CD14-positive monocyte (primary cell): ENCODE measurements around the gene ECPAS. TPM values are rescaled to one million over a fixed set of nuclear protein-coding genes. Genes with fewer than 3 reads are reported as not detected.

ENCODE experiments used
- DNase-seq, 3 donors: peaks; one replicate each; pipeline ENCODE4 v3.0.0-alpha.2; 2011 to 2022
- H2AFZ ChIP-seq: 2 replicates; pipeline ENCODE4 v1.6.0; 2012; ENCODE audit warnings: mild to moderate bottlenecking, low read depth, low read length, inconsistent platforms; ENCODE audit not compliant: insufficient read depth, poor library complexity, severe bottlenecking
- H3K27ac ChIP-seq, 2 donors: 1 replicate in 1 of 2; 2 replicates in 1 of 2; pipeline ENCODE4 v1.5.1; 2012 to 2013; ENCODE audit warnings: low read length in 2 of 2, control low read depth in 1 of 2, inconsistent platforms in 1 of 2, low read depth in 1 of 2, mild to moderate bottlenecking in 1 of 2
- H3K27me3 ChIP-seq, 2 donors: one replicate each; pipeline versions ENCODE4 v1.6.0 to v1.6.1; 2011 to 2013; ENCODE audit warnings: low read length in 2 of 2; ENCODE audit not compliant: control insufficient read depth in 2 of 2, insufficient read depth in 2 of 2
- H3K36me3 ChIP-seq, 2 donors: replicated peaks in 1 of 2; 1 replicate in 1 of 2; 2 replicates in 1 of 2; pipeline versions ENCODE4 v1.5.1 to v1.6.1; 2012 to 2013; ENCODE audit warnings: low read length in 2 of 2, control low read depth in 1 of 2, inconsistent platforms in 1 of 2, mild to moderate bottlenecking in 1 of 2; ENCODE audit not compliant: insufficient read depth in 2 of 2, control insufficient read depth in 1 of 2
- H3K4me1 ChIP-seq, 2 donors: 1 replicate in 1 of 2; 2 replicates in 1 of 2; pipeline versions ENCODE4 v1.5.1 to v1.6.1; 2012 to 2013; ENCODE audit warnings: low read length in 2 of 2, control low read depth in 1 of 2, inconsistent platforms in 1 of 2, mild to moderate bottlenecking in 1 of 2, moderate library complexity in 1 of 2; ENCODE audit not compliant: insufficient read depth in 2 of 2, control insufficient read depth in 1 of 2
- H3K4me2 ChIP-seq: replicated peaks from 2 replicates; pipeline ENCODE3; 2012; ENCODE audit warnings: low read length, moderate library complexity, mild to moderate bottlenecking; ENCODE audit not compliant: poor library complexity, severe bottlenecking; ENCODE audit errors: extremely low read depth
- H3K4me3 ChIP-seq, 3 experiments: fragments of 200-600 bp in 1 of 3; sonication (generic) in 1 of 3; replicated peaks in 1 of 3; 1 replicate in 2 of 3; 2 replicates in 1 of 3; pipeline ENCODE4 v1.5.1; 2011 to 2013; ENCODE audit warnings: low read length in 3 of 3, mild to moderate bottlenecking in 3 of 3, control low read depth in 2 of 3, low read depth in 2 of 3, inconsistent platforms in 1 of 3, moderate library complexity in 1 of 3
- H3K79me2 ChIP-seq: 2 replicates; pipeline ENCODE4 v1.6.0; 2012; ENCODE audit warnings: mild to moderate bottlenecking, control low read depth, inconsistent platforms, low read length, moderate library complexity; ENCODE audit not compliant: insufficient read depth
- H3K9ac ChIP-seq: 2 replicates; pipeline ENCODE4 v1.6.0; 2017; ENCODE audit warnings: low read length, mild to moderate bottlenecking; ENCODE audit not compliant: insufficient read depth, poor library complexity, severe bottlenecking
- H3K9me3 ChIP-seq, 2 donors: replicated peaks in 1 of 2; 1 replicate in 1 of 2; 2 replicates in 1 of 2; pipeline versions ENCODE4 v1.5.1 to v1.6.1; 2012 to 2013; ENCODE audit warnings: low read length in 2 of 2, control low read depth in 1 of 2; ENCODE audit not compliant: control insufficient read depth in 1 of 2, insufficient read depth in 1 of 2
- H4K20me1 ChIP-seq: 2 replicates; pipeline ENCODE4 v1.6.0; 2012; ENCODE audit warnings: mild to moderate bottlenecking, low read length, control low read depth, moderate library complexity; ENCODE audit not compliant: insufficient read depth
- H3K27ac Mint-ChIP-seq, 7 donors: one replicate each; pipeline ENCODE4 v1.8.0; 2020; ENCODE audit warnings: mild to moderate bottlenecking in 7 of 7, mixed read lengths in 7 of 7, moderate library complexity in 6 of 7, inconsistent platforms in 2 of 7
- H3K27me3 Mint-ChIP-seq, 3 donors: one replicate each; pipeline ENCODE4 v1.8.0; 2021 to 2022; ENCODE audit warnings: low read depth in 3 of 3, mild to moderate bottlenecking in 3 of 3, mixed read lengths in 3 of 3, moderate library complexity in 3 of 3, inconsistent platforms in 1 of 3
- H3K36me3 Mint-ChIP-seq, 2 donors: one replicate each; pipeline ENCODE4 v1.8.0; 2020; ENCODE audit warnings: mixed read lengths in 2 of 2, inconsistent platforms in 1 of 2, mild to moderate bottlenecking in 1 of 2
- H3K4me1 Mint-ChIP-seq: one replicate; pipeline ENCODE4 v1.8.0; 2020; ENCODE audit warnings: mild to moderate bottlenecking, mixed read lengths
- H3K4me3 Mint-ChIP-seq, 2 donors: one replicate each; pipeline ENCODE4 v1.8.0; 2020; ENCODE audit warnings: mild to moderate bottlenecking in 2 of 2, mixed read lengths in 2 of 2, moderate library complexity in 1 of 2
- H3K9me3 Mint-ChIP-seq, 7 donors: one replicate each; pipeline ENCODE4 v1.8.0; 2020 to 2022; ENCODE audit warnings: mixed read lengths in 7 of 7, mild to moderate bottlenecking in 6 of 7, moderate library complexity in 6 of 7, inconsistent platforms in 2 of 7
- WGBS: methylation state at CpG from one replicate; pipeline ENCODE4 v1.1.5; 2013; ENCODE audit warnings: missing lambda C conversion rate; ENCODE audit not compliant: insufficient coverage; 5-methylcytosine and 5-hydroxymethylcytosine counted together
- intact Hi-C, 2 donors: fragments of 100-400 bp; cut with micrococcal nuclease; formaldehyde crosslinking; loops; one replicate each; pipeline versions ENCODE4 v1.15.0 to v1.15.1; 2023
- polyA minus RNA-seq: library from RNA; depleted of rRNA, polyadenylated mRNA; stranded (reverse); fragments of >200 nt; gene quantifications from 2 replicates; pipeline ENCODE4 v1.2.3, GENCODE V29; 2012
- polyA plus RNA-seq, 3 donors: library from polyadenylated mRNA; depleted of rRNA in 1 of 3; unstranded in 2 of 3; stranded (reverse) in 1 of 3; fragments of 300-500 nt in 2 of 3; fragments of >200 nt in 1 of 3; fragmentation: Illumina TruSeq in 2 of 3; gene quantifications; 1 replicate in 2 of 3; 2 replicates in 1 of 3; pipeline ENCODE4 v1.2.3, GENCODE V29; 2012 to 2021
- total RNA-seq, 12 experiments: library from RNA in 1 of 12; stranded (reverse) in 1 of 12; fragments of 120-200 nt in 1 of 12; gene quantifications; one replicate each; pipeline ENCODE4 v1.2.4 and lab custom pipeline; 2013 to 2026; ENCODE audit warnings: mixed read lengths in 6 of 12, inconsistent platforms in 1 of 12
- TF ChIP-seq, protein P1 (sequence below): fragments of 200-600 bp; IDR thresholded peaks from one replicate; pipeline ENCODE4 v1.8.0; 2022; ENCODE audit warnings: antibody characterized with exemption, mild to moderate bottlenecking

Gene ECPAS, protein sequence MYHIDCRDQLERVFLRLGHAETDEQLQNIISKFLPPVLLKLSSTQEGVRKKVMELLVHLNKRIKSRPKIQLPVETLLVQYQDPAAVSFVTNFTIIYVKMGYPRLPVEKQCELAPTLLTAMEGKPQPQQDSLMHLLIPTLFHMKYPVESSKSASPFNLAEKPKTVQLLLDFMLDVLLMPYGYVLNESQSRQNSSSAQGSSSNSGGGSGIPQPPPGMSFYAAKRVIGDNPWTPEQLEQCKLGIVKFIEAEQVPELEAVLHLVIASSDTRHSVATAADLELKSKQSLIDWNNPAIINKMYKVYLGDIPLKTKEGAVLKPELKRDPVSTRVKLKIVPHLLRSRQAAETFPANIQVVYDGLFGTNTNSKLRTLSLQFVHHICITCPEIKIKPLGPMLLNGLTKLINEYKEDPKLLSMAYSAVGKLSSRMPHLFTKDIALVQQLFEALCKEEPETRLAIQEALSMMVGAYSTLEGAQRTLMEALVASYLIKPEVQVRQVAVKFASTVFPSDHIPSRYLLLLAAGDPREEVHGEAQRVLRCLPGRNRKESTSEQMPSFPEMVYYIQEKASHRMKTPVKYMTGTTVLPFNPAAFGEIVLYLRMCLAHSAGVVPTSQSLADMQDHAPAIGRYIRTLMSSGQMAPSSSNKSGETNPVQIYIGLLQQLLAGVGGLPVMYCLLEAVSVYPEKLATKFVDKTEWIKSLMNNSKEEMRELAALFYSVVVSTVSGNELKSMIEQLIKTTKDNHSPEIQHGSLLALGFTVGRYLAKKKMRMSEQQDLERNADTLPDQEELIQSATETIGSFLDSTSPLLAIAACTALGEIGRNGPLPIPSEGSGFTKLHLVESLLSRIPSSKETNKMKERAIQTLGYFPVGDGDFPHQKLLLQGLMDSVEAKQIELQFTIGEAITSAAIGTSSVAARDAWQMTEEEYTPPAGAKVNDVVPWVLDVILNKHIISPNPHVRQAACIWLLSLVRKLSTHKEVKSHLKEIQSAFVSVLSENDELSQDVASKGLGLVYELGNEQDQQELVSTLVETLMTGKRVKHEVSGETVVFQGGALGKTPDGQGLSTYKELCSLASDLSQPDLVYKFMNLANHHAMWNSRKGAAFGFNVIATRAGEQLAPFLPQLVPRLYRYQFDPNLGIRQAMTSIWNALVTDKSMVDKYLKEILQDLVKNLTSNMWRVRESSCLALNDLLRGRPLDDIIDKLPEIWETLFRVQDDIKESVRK (N-terminal part only)
- total RNA-seq (2013), result 42.6 TPM
- 10 to 100 TPM in 2 of 3 donors, 1 to 10 TPM in 1; 7.4 to 27.6 (median 15.9) TPM for polyA plus RNA-seq
- polyA minus RNA-seq, result 41.6 and 47.3 TPM in 2 replicates
- 160 to 287 (median 197) reads per million in 11 experiments for total RNA-seq (lab: John Stamatoyannopoulos, UW)

DNA sequence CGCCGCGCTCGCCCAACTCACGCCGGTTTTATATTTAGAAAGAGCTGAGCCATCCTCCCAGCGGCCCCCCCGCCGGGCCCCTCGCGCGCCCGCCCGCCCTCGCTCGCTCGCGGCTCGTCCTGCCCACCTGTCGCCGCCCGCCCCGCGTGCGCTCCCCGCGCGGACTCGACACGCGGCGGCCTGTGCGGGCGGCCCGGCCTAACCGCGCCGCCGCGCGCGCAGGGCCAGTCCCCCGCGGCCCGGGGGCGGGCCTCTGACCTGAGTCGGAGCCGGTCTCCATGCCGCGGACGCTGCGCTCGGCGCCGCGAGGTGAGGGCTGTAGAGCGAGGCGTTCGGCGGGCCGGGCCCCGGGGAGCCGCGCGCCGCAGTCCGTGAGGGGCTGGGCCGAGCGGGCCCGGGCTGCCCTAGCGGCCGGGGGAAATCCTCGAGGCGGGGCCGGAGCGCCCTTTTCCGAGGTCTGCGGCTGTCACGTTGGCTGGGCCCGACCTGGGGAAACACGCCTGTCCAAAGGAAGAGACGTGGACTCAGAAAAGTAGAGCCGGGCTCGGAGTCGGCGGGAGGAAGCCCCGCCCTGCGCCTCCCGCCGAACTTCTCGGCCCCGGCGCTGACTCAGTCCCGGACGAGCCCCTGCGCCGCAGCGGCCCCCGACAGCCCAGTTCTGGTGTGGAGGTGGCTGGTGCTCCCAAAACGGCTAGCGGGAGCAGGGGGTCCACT, at the start of gene ECPAS:
ECPAS (minus strand) TSS at position 526 of the 714 bp plus-strand sequence. CDS start 11,465 bp downstream, outside the sequence.
- Histone ChIP-seq H3K4me3 (peak within 1 kb of the TSS; percentile 86 to 92 (median 90)), H3K4me1 (peaks cover 22 to 26% of the 10 kb centered on the region in 2 donors), H3K36me3 (no peaks in the 10 kb centered on the region), H4K20me1 (peaks cover 36% of the 10 kb centered on the region), H3K4me2 (peak within 1 kb of the TSS; percentile 90), H2AFZ (peak within 1 kb of the TSS; percentile 83), H3K27ac (peak within 1 kb of the TSS; percentile 86 to 88), H3K27me3 (no peaks in the 10 kb centered on the region), H3K9me3 (no peaks in the 10 kb centered on the region), H3K9ac (peak within 1 kb of the TSS; percentile 79), H3K79me2 (peaks cover 41% of the 10 kb centered on the region)
- Mint-ChIP-seq H3K27me3 (peaks cover 2 to 3% (median 3%) of the 10 kb centered on the region in 3 donors), H3K4me3 (peak within 1 kb of the TSS; percentile 83 to 92), H3K4me1 (peaks cover 32% of the 10 kb centered on the region), H3K27ac (peak within 1 kb of the TSS; percentile 82 to 94 (median 91)), H3K36me3 (no peaks in the 10 kb centered on the region), H3K9me3 (no peaks in the 10 kb centered on the region)
- TF ChIP-seq, protein P1, sequence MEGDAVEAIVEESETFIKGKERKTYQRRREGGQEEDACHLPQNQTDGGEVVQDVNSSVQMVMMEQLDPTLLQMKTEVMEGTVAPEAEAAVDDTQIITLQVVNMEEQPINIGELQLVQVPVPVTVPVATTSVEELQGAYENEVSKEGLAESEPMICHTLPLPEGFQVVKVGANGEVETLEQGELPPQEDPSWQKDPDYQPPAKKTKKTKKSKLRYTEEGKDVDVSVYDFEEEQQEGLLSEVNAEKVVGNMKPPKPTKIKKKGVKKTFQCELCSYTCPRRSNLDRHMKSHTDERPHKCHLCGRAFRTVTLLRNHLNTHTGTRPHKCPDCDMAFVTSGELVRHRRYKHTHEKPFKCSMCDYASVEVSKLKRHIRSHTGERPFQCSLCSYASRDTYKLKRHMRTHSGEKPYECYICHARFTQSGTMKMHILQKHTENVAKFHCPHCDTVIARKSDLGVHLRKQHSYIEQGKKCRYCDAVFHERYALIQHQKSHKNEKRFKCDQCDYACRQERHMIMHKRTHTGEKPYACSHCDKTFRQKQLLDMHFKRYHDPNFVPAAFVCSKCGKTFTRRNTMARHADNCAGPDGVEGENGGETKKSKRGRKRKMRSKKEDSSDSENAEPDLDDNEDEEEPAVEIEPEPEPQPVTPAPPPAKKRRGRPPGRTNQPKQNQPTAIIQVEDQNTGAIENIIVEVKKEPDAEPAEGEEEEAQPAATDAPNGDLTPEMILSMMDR, result no peak
- intact Hi-C loops, result loop anchor here in 1 of 2 donors (5.0 to 10.0 kb wide), 2 partner anchors 148 to 411 kb away; partner anchors contain the start of genes DNAJC25 and UGCG
- WGBS, result under 1% methylated on average over 99 of the region's 101 CpGs
- peak; percentile 67 to 81 (median 70) for DNase-seq
